Esophagus muscularis mucosa (tissue), 4 donors: ENCODE results near the gene KYAT1. TPM values are rescaled to one million over a fixed set of nuclear protein-coding genes. Genes with fewer than 3 reads are reported as not detected.

ENCODE experiments used
- DNase-seq: peaks from one replicate; pipeline ENCODE4 v3.0.0-alpha.2; 2017; ENCODE audit errors: extremely low spot score
- H3K27ac ChIP-seq, 4 donors: fragments of 200-600 bp; sonication (generic); replicated peaks in 1 of 4; 1 replicate in 3 of 4; 2 replicates in 1 of 4; pipeline ENCODE4 v1.5.1; 2016 to 2019; ENCODE audit warnings: mild to moderate bottlenecking in 1 of 4
- H3K27me3 ChIP-seq, 4 donors: fragments of 200-600 bp; sonication (generic); one replicate each; pipeline versions ENCODE4 v1.5.1 to v1.6.0; 2016 to 2019
- H3K36me3 ChIP-seq, 4 donors: fragments of 200-600 bp; sonication (generic); one replicate each; pipeline ENCODE4 v1.5.1; 2016 to 2019
- H3K4me1 ChIP-seq, 4 donors: fragments of 200-600 bp; sonication (generic); one replicate each; pipeline ENCODE4 v1.5.1; 2016 to 2019
- H3K4me3 ChIP-seq, 4 donors: fragments of 200-600 bp; sonication (generic); 1 replicate in 2 of 4; 2 replicates in 2 of 4; pipeline ENCODE4 v1.5.1; 2016 to 2019; ENCODE audit warnings: mild to moderate bottlenecking in 4 of 4, moderate library complexity in 1 of 4
- H3K9me3 ChIP-seq, 4 donors: fragments of 200-600 bp; sonication (generic); 1 replicate in 3 of 4; 2 replicates in 1 of 4; pipeline ENCODE4 v1.5.1; 2016 to 2019
- CTCF ChIP-seq, 3 experiments: fragments of 200-600 bp in 2 of 3; fragments of 450-650 bp in 1 of 3; sonication (generic) in 2 of 3; IDR thresholded peaks; one replicate each; pipeline ENCODE4 v1.5.1; 2017 to 2019; ENCODE audit warnings: antibody characterized with exemption in 3 of 3, mild to moderate bottlenecking in 2 of 3, moderate library complexity in 1 of 3
- EP300 ChIP-seq: sonication (generic); formaldehyde crosslinking; IDR thresholded peaks from one replicate; pipeline ENCODE4 v1.6.1; 2017; ENCODE audit warnings: antibody characterized with exemption
- POLR2A ChIP-seq: fragments of 450-650 bp; IDR thresholded peaks from one replicate; pipeline ENCODE4 v1.6.1; 2017; ENCODE audit warnings: antibody characterized with exemption, moderate library complexity, mild to moderate bottlenecking, low read depth
- POLR2AphosphoS5 ChIP-seq, 2 donors: sonication (generic); formaldehyde crosslinking; IDR thresholded peaks; one replicate each; pipeline ENCODE4 v1.6.1; 2017; ENCODE audit warnings: antibody characterized with exemption in 2 of 2
- WGBS: methylation state at CpG from one replicate; pipeline ENCODE4 v1.1.5; 2018; 5-methylcytosine and 5-hydroxymethylcytosine counted together
- intact Hi-C: fragments of 100-400 bp; cut with DNase I; formaldehyde crosslinking; loops from one replicate; pipeline ENCODE4 v1.15.1; 2023
- total RNA-seq, 4 donors: library from RNA; depleted of rRNA; stranded (reverse); fragments of >200 nt; gene quantifications; one replicate each; pipeline versions ENCODE4 v1.1.0 to v1.2.1, GENCODE V29; 2016

Gene KYAT1
- total RNA-seq = 1 to 10 TPM; 4.3 to 8.4 (median 6.2) TPM

GRCh38 chr9:128881884-128882676, at the start of gene KYAT1, which contains the start of gene LRRC8A:
TSS of gene KYAT1 (minus strand) at chr9:128881950. CDS start at chr9:128845405, 36,545 bp downstream.
TSS of gene LRRC8A (plus strand) at chr9:128882133. CDS start at chr9:128907165, 25,032 bp downstream.
- whole genome bisulfite sequencing = 0% methylated on average over 29 of the region's 70 CpGs
- Histone ChIP-seq H3K36me3 (peaks cover 0 to 27% (median 18%) of the 10 kb centered on the region in 4 donors), H3K27ac (peak within 1 kb of the TSS; percentile 97 to 99 (median 98)), H3K27me3 (no peaks in the 10 kb centered on the region), H3K4me3 (peak within 1 kb of the TSS; percentile 83 to 99 (median 94)), H3K9me3 (no peaks in the 10 kb centered on the region), H3K4me1 (peaks cover 50 to 65% (median 59%) of the 10 kb centered on the region in 4 donors)
- intact Hi-C loops = loop anchor here (5.0 kb wide), 1 partner anchor 40 kb away; the partner anchor contains the start of gene PHYHD1
- DNase-seq = peak; percentile 99
- TF ChIP-seq POLR2AphosphoS5 (IDR thresholded peaks at IDR 0.05) (peak; percentile 87 to 93), CTCF (IDR thresholded peaks at IDR 0.05) (peak in 2 of 3 experiments; percentile 11 to 27), POLR2A (no peak), EP300 (no peak)

- TF ChIP-seq EP300 (no peak), POLR2A (no peak), CTCF (IDR thresholded peaks at IDR 0.05) (no peak), POLR2AphosphoS5 (IDR thresholded peaks at IDR 0.05) (no peak)
- no peak overlapping the region for H3K27ac ChIP-seq
- H3K36me3 ChIP-seq = peaks cover 0 to 14% (median 9%) of the 10 kb centered on the region in 4 donors
- H3K9me3 ChIP-seq = no peaks in the 10 kb centered on the region
- no peak for DNase-seq
- no peaks in the 10 kb centered on the region for H3K27me3 ChIP-seq
- intact Hi-C loops = no loop called here
- peaks cover 0 to 12% (median 9%) of the 10 kb centered on the region in 4 donors for H3K4me1 ChIP-seq
- H3K4me3 ChIP-seq = no peak overlapping the region
- 85% methylated on average over 4 of the region's 4 CpGs for WGBS
Measured at GRCh38 chr9:128929560-128929959, 47.8 kb upstream of the KYAT1 start.

DNA sequence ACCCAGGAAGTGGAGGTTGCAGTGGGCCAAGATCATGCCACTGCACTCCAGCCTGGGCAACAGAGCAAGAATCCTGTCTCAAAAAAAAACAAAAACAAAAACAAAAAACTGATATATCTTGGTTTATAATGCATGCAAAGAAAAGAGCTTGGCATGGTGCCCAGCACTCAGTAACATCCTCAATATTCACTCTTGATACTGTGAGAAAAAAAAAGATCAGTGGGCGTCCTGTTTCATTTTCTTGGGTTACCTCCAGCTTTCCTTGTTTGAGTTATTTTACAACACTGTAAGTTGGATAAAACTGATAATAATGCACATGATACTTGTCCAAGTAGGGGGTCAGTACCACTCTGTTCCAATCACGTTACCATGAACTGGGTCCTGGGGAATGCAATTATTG, 46.9 kb upstream of the KYAT1 start:
- H3K4me3 ChIP-seq = no peak overlapping the region
- peaks cover 0 to 5% (median 4%) of the 10 kb centered on the region in 4 donors for H3K36me3 ChIP-seq
- peaks cover 0 to 15% (median 10%) of the 10 kb centered on the region in 4 donors for H3K4me1 ChIP-seq
- H3K27ac ChIP-seq = no peak overlapping the region
- no peaks in the 10 kb centered on the region for H3K9me3 ChIP-seq
- H3K27me3 ChIP-seq = no peaks in the 10 kb centered on the region
- DNase-seq = no peak
- no peak for TF ChIP-seq POLR2AphosphoS5 (IDR thresholded peaks at IDR 0.05)
- TF ChIP-seq CTCF (IDR thresholded peaks at IDR 0.05) = no peak
- no peak for TF ChIP-seq POLR2A
- no peak for TF ChIP-seq EP300
- intact Hi-C loops = loop anchor here (1.0 kb wide), 1 partner anchor 65 kb away; no protein-coding TSS in a partner anchor
- 87% methylated on average over 2 of the region's 2 CpGs for WGBS

DNA sequence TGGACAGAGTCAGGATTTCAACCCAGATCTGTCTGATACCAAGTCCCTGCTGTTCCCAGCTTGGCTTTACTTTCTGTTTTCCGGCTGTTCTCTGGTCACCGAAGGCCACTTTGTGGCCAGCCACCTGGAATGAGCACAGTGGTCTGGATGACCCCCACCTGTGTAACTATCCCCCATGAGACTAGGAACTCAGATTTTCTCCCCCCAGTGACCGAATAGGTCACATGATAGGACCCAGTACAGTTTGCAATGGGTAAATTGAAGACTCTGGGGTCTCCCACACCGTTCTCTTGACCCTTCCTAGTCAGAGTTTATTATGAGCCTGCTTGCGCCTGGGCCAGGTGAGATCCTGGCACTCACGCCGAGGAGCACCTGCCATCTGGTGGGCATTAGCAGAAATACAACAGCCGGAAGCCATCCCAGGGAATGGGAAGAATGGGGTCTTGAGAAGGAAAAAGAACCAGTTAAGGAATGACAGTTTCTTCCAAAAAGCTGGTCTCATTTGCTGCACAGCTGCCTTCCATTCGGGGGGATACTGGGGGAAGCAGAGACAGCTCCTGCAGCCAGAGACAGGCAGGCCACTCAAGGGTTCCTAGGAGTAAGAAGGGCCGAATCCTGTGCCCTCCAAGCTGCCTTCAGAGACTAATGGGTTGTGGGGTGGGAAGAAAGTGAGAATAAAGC, 46.1 kb upstream of the KYAT1 start:
- DNase-seq = no peak
- H3K36me3 ChIP-seq = peaks cover 0 to 4% (median 0%) of the 10 kb centered on the region in 4 donors
- no peaks in the 10 kb centered on the region for H3K27me3 ChIP-seq
- H3K4me3 ChIP-seq = no peak overlapping the region
- intact Hi-C loops = loop anchor here (1.0 kb wide), 1 partner anchor 65 kb away; no protein-coding TSS in a partner anchor
- WGBS = 25% methylated on average over 10 of the region's 10 CpGs
- no peaks in the 10 kb centered on the region for H3K9me3 ChIP-seq
- H3K4me1 ChIP-seq = peaks cover 4 to 22% (median 18%) of the 10 kb centered on the region in 4 donors
- TF ChIP-seq POLR2A (no peak), POLR2AphosphoS5 (IDR thresholded peaks at IDR 0.05) (peak in 1 of 2 donors; percentile 53), CTCF (IDR thresholded peaks at IDR 0.05) (peak; percentile 87 to 94 (median 90))
- H3K27ac ChIP-seq = no peak overlapping the region
